Keratinocyte (primary cell): ENCODE measurements around the gene SP140. TPM values are rescaled to one million over a fixed set of nuclear protein-coding genes. Genes with fewer than 3 reads are reported as not detected.

Experiments used
- DNase-seq: peaks from one replicate; pipeline ENCODE4 v3.0.0-alpha.2; 2011; ENCODE audit warnings: low read depth, missing footprints, low spot score
- FAIRE-seq: peaks from 2 replicates; lab custom pipeline; 2011; peaks lifted over from hg19 to GRCh38; lab: Jason Lieb, UNC
- H2AFZ ChIP-seq: 2 replicates; pipeline ENCODE4 v1.6.0; 2012; ENCODE audit warnings: low read length, control low read depth, inconsistent platforms; ENCODE audit not compliant: control insufficient read depth
- H3K27ac ChIP-seq: 2 replicates; pipeline ENCODE4 v1.5.1; 2011; ENCODE audit warnings: low read length; ENCODE audit not compliant: control insufficient read depth, insufficient read depth
- H3K27me3 ChIP-seq: 3 replicates; pipeline ENCODE4 v1.6.0; 2011; ENCODE audit warnings: low read length; ENCODE audit not compliant: control insufficient read depth, insufficient read depth; ENCODE audit errors: extremely low read depth
- H3K36me3 ChIP-seq, 2 experiments: 2 replicates in 1 of 2; 3 replicates in 1 of 2; pipeline ENCODE4 v1.5.1; 2011; ENCODE audit warnings: low read length in 2 of 2, mild to moderate bottlenecking in 1 of 2; ENCODE audit not compliant: control insufficient read depth in 2 of 2, insufficient read depth in 2 of 2; ENCODE audit errors: extremely low read depth in 1 of 2
- H3K4me1 ChIP-seq: 3 replicates; pipeline ENCODE4 v1.5.1; 2011; ENCODE audit warnings: low read length; ENCODE audit not compliant: control insufficient read depth, insufficient read depth; ENCODE audit errors: extremely low read depth
- H3K4me2 ChIP-seq: 3 replicates; pipeline ENCODE4 v1.6.0; 2011; ENCODE audit warnings: low read depth, low read length; ENCODE audit not compliant: control insufficient read depth, insufficient read depth; ENCODE audit errors: extremely low read depth
- H3K4me3 ChIP-seq, 3 experiments: fragments of 200-600 bp in 1 of 3; sonication (generic) in 1 of 3; 2 replicates in 2 of 3; 3 replicates in 1 of 3; pipeline ENCODE4 v1.5.1; 2011 to 2016; ENCODE audit warnings: low read length in 3 of 3, mild to moderate bottlenecking in 3 of 3, control low read depth in 2 of 3, inconsistent platforms in 1 of 3, low read depth in 1 of 3, mixed read lengths in 1 of 3, mixed run types in 1 of 3, moderate library complexity in 1 of 3; ENCODE audit not compliant: control insufficient read depth in 2 of 3, insufficient read depth in 2 of 3; ENCODE audit errors: extremely low read depth in 1 of 3
- H3K79me2 ChIP-seq: 2 replicates; pipeline ENCODE4 v1.6.0; 2012; ENCODE audit warnings: low read length; ENCODE audit not compliant: control insufficient read depth, insufficient read depth
- H3K9ac ChIP-seq: 3 replicates; pipeline ENCODE4 v1.6.0; 2011; ENCODE audit warnings: low read length; ENCODE audit not compliant: control insufficient read depth, insufficient read depth; ENCODE audit errors: extremely low read depth
- H3K9me1 ChIP-seq: 3 replicates; pipeline ENCODE4 v1.6.0; 2011; ENCODE audit warnings: low read length; ENCODE audit not compliant: control insufficient read depth, insufficient read depth; ENCODE audit errors: extremely low read depth
- H3K9me3 ChIP-seq: 2 replicates; pipeline ENCODE4 v1.5.1; 2012; ENCODE audit warnings: low read depth, low read length; ENCODE audit not compliant: control insufficient read depth
- H4K20me1 ChIP-seq: 3 replicates; pipeline ENCODE4 v1.6.0; 2011; ENCODE audit warnings: low read length; ENCODE audit not compliant: control insufficient read depth, insufficient read depth; ENCODE audit errors: extremely low read depth
- CTCF ChIP-seq, 3 experiments: IDR thresholded peaks in 1 of 3; conservative IDR thresholded peaks in 1 of 3; optimal IDR thresholded peaks in 1 of 3; 2 replicates in 2 of 3; 3 replicates in 1 of 3; pipeline versions ENCODE3 to v1.5.1; 2011; ENCODE audit warnings: low read length in 3 of 3, mild to moderate bottlenecking in 3 of 3, moderate library complexity in 2 of 3, control low read depth in 1 of 3, inconsistent platforms in 1 of 3; ENCODE audit not compliant: insufficient read depth in 2 of 3; ENCODE audit errors: extremely low read depth in 1 of 3
- EZH2 ChIP-seq: IDR thresholded peaks from one replicate; pipeline ENCODE4 v1.6.1; 2012; ENCODE audit warnings: inconsistent platforms, mild to moderate bottlenecking, low read length, moderate library complexity
- dilution Hi-C: fragments of 300-500 bp; cut with MboI; formaldehyde crosslinking; loops from one replicate; pipeline ENCODE4 v1.7.0; 2020; ENCODE audit warnings: low sequenced_read_pairs; ENCODE audit not compliant: extremely low pct_ligation_motif_present
- polyA plus RNA-seq, 5 experiments: library from polyadenylated mRNA; depleted of rRNA in 3 of 5; stranded (reverse) in 3 of 5; stranded (forward) in 1 of 5; unstranded in 1 of 5; fragments of >200 nt; gene quantifications; 1 replicate in 1 of 5; 2 replicates in 3 of 5; 3 replicates in 1 of 5; pipeline versions ENCODE4 v1.2.1 to v1.2.3, GENCODE V29; 2011 to 2012; ENCODE audit warnings: missing spikeins in 2 of 5, low read depth in 1 of 5, low replicate concordance in 1 of 5

Gene SP140
- polyA plus RNA-seq, 1 donor (not counting 4 experiments of a cell fraction or from before 2014, with no cell fraction given): 1.2 TPM

GRCh38 chr2:230227216-230227615 is 1.7 kb downstream of the SP140 start:
- Histone ChIP-seq H3K36me3 (no peaks in the 10 kb centered on the region), H3K79me2 (no peaks in the 10 kb centered on the region), H3K9ac (no peak overlapping the region), H2AFZ (no peak overlapping the region), H3K4me1 (peaks cover 18% of the 10 kb centered on the region), H3K27me3 (no peaks in the 10 kb centered on the region), H3K9me1 (no peaks in the 10 kb centered on the region), H3K4me3 (no peak overlapping the region), H4K20me1 (no peaks in the 10 kb centered on the region), H3K9me3 (no peaks in the 10 kb centered on the region), H3K4me2 (no peak overlapping the region), H3K27ac (no peak overlapping the region)
- dilution Hi-C loops: no loop called here
- TF ChIP-seq CTCF (optimal IDR thresholded peaks at IDR 0.05 in 1 of 3, IDR thresholded peaks at IDR 0.05 in 1 of 3, conservative IDR thresholded peaks at IDR 0.05 in 1 of 3; ENCODE audit: extremely low read depth in 1 of 3, insufficient read depth in 2 of 3, low read length in 3 of 3): no peak
- TF ChIP-seq EZH2: no peak
- no peak for FAIRE-seq
- DNase-seq: no peak

GRCh38 chr2:230230087-230230486 is 4.6 kb downstream of the SP140 start:
- H3K79me2 ChIP-seq: no peaks in the 10 kb centered on the region
- no peak for TF ChIP-seq CTCF (optimal IDR thresholded peaks at IDR 0.05 in 1 of 3, IDR thresholded peaks at IDR 0.05 in 1 of 3, conservative IDR thresholded peaks at IDR 0.05 in 1 of 3; ENCODE audit: extremely low read depth in 1 of 3, insufficient read depth in 2 of 3, low read length in 3 of 3)
- no peak for TF ChIP-seq EZH2
- peaks cover 7% of the 10 kb centered on the region for H3K4me1 ChIP-seq
- no peaks in the 10 kb centered on the region for H3K9me1 ChIP-seq
- dilution Hi-C loops: no loop called here
- peak overlapping the region; percentile 57 for H2AFZ ChIP-seq
- DNase-seq: no peak
- peak overlapping the region; percentile 13 for H3K27ac ChIP-seq
- H3K27me3 ChIP-seq: no peaks in the 10 kb centered on the region
- H3K4me3 ChIP-seq: no peak overlapping the region
- H4K20me1 ChIP-seq: no peaks in the 10 kb centered on the region
- FAIRE-seq: peak; percentile 67
- no peaks in the 10 kb centered on the region for H3K36me3 ChIP-seq
- H3K9me3 ChIP-seq: no peaks in the 10 kb centered on the region
- H3K4me2 ChIP-seq: no peak overlapping the region
- no peak overlapping the region for H3K9ac ChIP-seq
